Measurements from ENCODE around the gene C1QTNF1. TPM values are rescaled to one million over a fixed set of nuclear protein-coding genes. Genes with fewer than 3 reads are reported as not detected.

The C1QTNF1 gene
- total RNA-seq, 1 experiment from 2014 or later, result 19.9 TPM

DNA sequence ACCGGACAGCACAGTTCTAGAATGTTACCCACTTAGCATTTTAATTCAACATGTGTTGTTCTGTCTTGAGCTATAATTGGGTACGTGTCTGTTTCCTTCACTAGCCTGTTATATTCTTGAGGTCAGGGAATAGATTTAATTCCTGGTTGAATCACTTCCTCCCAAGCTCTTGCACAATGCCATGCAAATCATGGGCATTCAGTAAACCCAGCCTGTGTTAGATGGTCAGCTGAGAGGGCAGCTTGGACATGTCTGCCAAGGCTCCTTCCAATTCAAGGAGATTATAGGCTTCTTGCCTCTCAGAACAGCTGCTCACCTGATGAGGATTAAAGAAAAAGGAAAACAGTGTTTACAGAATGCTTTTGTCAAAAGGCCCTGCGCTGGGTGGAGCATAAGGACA, 12.6 kb downstream of the C1QTNF1 start:
- Histone ChIP-seq H3K36me3 (ENCODE audit: control insufficient read depth, insufficient read depth, low read length) (no peaks in the 10 kb centered on the region), H3K4me1 (no peaks in the 10 kb centered on the region), H3K9me3 (no peaks in the 10 kb centered on the region), H3K27me3 (replicated peaks; ENCODE audit: control insufficient read depth, insufficient read depth, low read length) (no peaks in the 10 kb centered on the region), H3K4me3 (ENCODE audit: low read depth, low read length) (no peak overlapping the region)
- TF ChIP-seq, protein P1, sequence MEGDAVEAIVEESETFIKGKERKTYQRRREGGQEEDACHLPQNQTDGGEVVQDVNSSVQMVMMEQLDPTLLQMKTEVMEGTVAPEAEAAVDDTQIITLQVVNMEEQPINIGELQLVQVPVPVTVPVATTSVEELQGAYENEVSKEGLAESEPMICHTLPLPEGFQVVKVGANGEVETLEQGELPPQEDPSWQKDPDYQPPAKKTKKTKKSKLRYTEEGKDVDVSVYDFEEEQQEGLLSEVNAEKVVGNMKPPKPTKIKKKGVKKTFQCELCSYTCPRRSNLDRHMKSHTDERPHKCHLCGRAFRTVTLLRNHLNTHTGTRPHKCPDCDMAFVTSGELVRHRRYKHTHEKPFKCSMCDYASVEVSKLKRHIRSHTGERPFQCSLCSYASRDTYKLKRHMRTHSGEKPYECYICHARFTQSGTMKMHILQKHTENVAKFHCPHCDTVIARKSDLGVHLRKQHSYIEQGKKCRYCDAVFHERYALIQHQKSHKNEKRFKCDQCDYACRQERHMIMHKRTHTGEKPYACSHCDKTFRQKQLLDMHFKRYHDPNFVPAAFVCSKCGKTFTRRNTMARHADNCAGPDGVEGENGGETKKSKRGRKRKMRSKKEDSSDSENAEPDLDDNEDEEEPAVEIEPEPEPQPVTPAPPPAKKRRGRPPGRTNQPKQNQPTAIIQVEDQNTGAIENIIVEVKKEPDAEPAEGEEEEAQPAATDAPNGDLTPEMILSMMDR (IDR thresholded peaks at IDR 0.05; ENCODE audit: insufficient read depth in 1 of 2, low read depth in 1 of 2, low read length in 1 of 2, severe bottlenecking in 1 of 2, unreplicated experiment in 1 of 2), result no peak
- Mint-ChIP-seq H3K9me3 (ENCODE audit: unreplicated experiment) (no peaks in the 10 kb centered on the region), H3K4me1 (ENCODE audit: low read depth, unreplicated experiment) (peaks cover 5% of the 10 kb centered on the region), H3K4me3 (ENCODE audit: unreplicated experiment) (no peak overlapping the region), H3K27me3 (ENCODE audit: insufficient read depth, unreplicated experiment) (no peaks in the 10 kb centered on the region), H3K27ac (ENCODE audit: unreplicated experiment) (no peak overlapping the region), H3K36me3 (ENCODE audit: insufficient read depth, unreplicated experiment) (no peaks in the 10 kb centered on the region)
- ChIA-PET POLR2A (no interaction called here), CTCF (interaction anchor here (0.6 kb wide), 2 partner anchors 10 to 140 kb away, joined by 3 to 4 read pairs; no protein-coding TSS in a partner anchor)
- no peak for DNase-seq
- no TSS peak for BruUV-seq (replicated peaks)
- intact Hi-C loops (cut with micrococcal nuclease; ENCODE audit: unreplicated experiment), result no loop called here

DNA sequence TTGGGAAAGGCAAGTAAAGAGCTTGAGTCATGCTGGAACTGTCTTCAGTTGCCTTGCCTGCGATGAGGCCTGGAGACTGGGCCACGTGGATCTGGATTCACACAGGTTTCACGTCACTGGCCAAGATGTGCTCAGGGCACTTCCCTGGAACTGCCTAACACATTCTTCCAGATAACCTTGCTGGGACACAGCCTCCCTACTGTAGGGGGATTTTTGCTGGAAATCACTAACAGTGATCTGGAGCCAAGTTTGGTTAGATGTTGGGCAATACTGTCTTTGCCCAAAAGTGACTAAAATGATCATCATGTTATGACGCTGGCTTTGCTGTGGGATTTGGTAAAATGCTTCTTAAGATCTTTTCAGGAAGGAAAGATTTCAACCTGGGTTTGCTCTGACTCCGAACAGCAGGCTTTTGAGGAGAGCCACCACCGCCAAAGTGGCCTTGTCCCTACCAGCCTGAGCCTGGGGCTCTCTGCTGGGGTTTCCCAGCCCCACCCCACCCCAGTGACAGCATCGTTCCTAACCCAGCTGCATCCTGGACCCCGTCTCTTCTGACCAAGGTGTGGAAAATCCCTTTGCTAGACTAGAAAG, 14.7 kb downstream of the C1QTNF1 start:
- Mint-ChIP-seq H3K27me3 (ENCODE audit: insufficient read depth, unreplicated experiment) (no peaks in the 10 kb centered on the region), H3K4me1 (ENCODE audit: low read depth, unreplicated experiment) (no peaks in the 10 kb centered on the region), H3K4me3 (ENCODE audit: unreplicated experiment) (no peak overlapping the region), H3K9me3 (ENCODE audit: unreplicated experiment) (no peaks in the 10 kb centered on the region), H3K36me3 (ENCODE audit: insufficient read depth, unreplicated experiment) (no peaks in the 10 kb centered on the region), H3K27ac (ENCODE audit: unreplicated experiment) (no peak overlapping the region)
- no peaks in the 10 kb centered on the region for H3K36me3 ChIP-seq (ENCODE audit: control insufficient read depth, insufficient read depth, low read length)
- ChIA-PET POLR2A (no interaction called here), CTCF (interaction anchor here (0.6 kb wide), 1 partner anchor 17 kb away, joined by 3 read pairs; no protein-coding TSS in a partner anchor)
- H3K4me3 ChIP-seq (ENCODE audit: low read depth, low read length), result no peak overlapping the region
- intact Hi-C loops (cut with micrococcal nuclease; ENCODE audit: unreplicated experiment), result no loop called here
- H3K27me3 ChIP-seq (replicated peaks; ENCODE audit: control insufficient read depth, insufficient read depth, low read length), result no peaks in the 10 kb centered on the region
- no peak for DNase-seq
- H3K4me1 ChIP-seq, result no peaks in the 10 kb centered on the region
- BruUV-seq (replicated peaks), result no TSS peak
- TF ChIP-seq, protein P1 (IDR thresholded peaks at IDR 0.05; ENCODE audit: insufficient read depth in 1 of 2, low read depth in 1 of 2, low read length in 1 of 2, severe bottlenecking in 1 of 2, unreplicated experiment in 1 of 2), result no peak
- H3K9me3 ChIP-seq, result no peaks in the 10 kb centered on the region

DNA sequence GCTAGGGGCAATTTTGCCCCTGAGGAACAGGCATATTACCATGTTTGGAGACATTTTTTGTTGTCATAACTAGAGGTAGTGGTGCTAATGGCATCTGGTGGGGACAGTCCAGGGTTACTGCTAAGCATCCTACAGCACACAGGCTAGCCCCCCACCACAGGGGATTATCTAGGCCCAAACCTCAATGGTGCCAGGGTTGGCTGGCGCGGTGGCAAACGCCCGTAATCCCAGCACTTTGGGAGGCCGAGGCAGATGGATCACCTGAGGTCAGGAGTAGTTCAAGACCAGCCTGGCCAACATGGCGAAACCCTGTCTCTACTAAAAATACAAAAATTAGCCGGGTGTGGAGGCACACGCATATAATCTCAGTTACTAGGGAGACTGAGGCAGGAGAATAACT, 15.2 kb downstream of the C1QTNF1 start:
- H3K27ac Mint-ChIP-seq (ENCODE audit: unreplicated experiment), result no peak overlapping the region
- CTCF ChIA-PET, result no interaction called here

More for the DNA sequence above, 15.2 kb downstream of the C1QTNF1 start:
- Histone ChIP-seq H3K4me1 (no peaks in the 10 kb centered on the region), H3K36me3 (ENCODE audit: control insufficient read depth, insufficient read depth, low read length) (no peaks in the 10 kb centered on the region), H3K27me3 (replicated peaks; ENCODE audit: control insufficient read depth, insufficient read depth, low read length) (no peaks in the 10 kb centered on the region), H3K4me3 (ENCODE audit: low read depth, low read length) (no peak overlapping the region), H3K9me3 (no peaks in the 10 kb centered on the region)
- TF ChIP-seq, protein P1 (IDR thresholded peaks at IDR 0.05; ENCODE audit: insufficient read depth in 1 of 2, low read depth in 1 of 2, low read length in 1 of 2, severe bottlenecking in 1 of 2, unreplicated experiment in 1 of 2), result no peak
- Mint-ChIP-seq H3K27me3 (ENCODE audit: insufficient read depth, unreplicated experiment) (no peaks in the 10 kb centered on the region), H3K9me3 (ENCODE audit: unreplicated experiment) (no peaks in the 10 kb centered on the region), H3K36me3 (ENCODE audit: insufficient read depth, unreplicated experiment) (no peaks in the 10 kb centered on the region), H3K4me3 (ENCODE audit: unreplicated experiment) (no peak overlapping the region), H3K4me1 (ENCODE audit: low read depth, unreplicated experiment) (no peaks in the 10 kb centered on the region)
- BruUV-seq (replicated peaks), result no TSS peak
- intact Hi-C loops (cut with micrococcal nuclease; ENCODE audit: unreplicated experiment), result no loop called here
- POLR2A ChIA-PET, result no interaction called here
- no peak for DNase-seq

All from Caco-2 (cell line).